Islet precursor cell (in vitro differentiated cells): ENCODE data around the gene KCNMB3.
"Not testable (repeated sequence)": the region's sequence is repeated elsewhere in the genome, so short reads cannot be mapped to it uniquely, and the experiment has no call there.

ENCODE experiments used
- DNase-seq: peaks from one replicate; pipeline ENCODE4 v3.0.0-alpha.2; 2018

KCNMB3 gene, protein sequence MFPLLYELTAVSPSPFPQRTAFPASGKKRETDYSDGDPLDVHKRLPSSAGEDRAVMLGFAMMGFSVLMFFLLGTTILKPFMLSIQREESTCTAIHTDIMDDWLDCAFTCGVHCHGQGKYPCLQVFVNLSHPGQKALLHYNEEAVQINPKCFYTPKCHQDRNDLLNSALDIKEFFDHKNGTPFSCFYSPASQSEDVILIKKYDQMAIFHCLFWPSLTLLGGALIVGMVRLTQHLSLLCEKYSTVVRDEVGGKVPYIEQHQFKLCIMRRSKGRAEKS

DNA sequence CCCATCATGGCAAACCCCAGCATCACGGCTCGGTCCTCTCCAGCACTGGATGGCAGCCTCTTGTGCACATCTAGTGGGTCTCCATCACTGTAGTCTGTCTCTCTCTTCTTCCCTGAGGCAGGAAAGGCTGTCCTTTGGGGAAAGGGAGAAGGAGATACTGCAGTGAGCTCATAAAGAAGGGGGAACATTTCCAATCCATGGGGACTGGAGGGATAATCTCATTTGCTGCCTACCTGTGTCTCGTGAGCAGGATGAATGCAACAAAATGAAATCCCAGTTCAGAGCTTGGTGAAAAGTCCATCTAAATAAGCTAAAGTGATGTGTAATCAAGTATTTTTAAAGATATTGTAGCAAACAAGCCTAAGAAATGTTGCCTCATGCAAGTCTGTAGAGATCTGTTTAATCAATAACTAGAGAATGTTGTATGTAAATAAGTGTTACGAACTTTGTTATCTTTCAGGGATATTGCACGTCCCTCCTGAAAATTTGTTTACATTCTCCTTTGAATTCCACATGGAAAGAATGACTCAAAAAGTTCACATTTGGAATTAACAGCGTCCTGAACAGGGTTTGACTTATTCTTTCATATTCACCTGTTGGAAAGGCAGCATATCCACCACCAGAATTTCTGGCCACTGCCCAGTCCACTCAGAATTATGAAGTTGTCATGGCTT is at the start of gene KCNMB3:
Gene KCNMB3 (minus strand): TSS at position 312 of the 674 bp plus-strand sequence. CDS start 124 bp downstream, at position 188.
- no peak for DNase-seq

DNA sequence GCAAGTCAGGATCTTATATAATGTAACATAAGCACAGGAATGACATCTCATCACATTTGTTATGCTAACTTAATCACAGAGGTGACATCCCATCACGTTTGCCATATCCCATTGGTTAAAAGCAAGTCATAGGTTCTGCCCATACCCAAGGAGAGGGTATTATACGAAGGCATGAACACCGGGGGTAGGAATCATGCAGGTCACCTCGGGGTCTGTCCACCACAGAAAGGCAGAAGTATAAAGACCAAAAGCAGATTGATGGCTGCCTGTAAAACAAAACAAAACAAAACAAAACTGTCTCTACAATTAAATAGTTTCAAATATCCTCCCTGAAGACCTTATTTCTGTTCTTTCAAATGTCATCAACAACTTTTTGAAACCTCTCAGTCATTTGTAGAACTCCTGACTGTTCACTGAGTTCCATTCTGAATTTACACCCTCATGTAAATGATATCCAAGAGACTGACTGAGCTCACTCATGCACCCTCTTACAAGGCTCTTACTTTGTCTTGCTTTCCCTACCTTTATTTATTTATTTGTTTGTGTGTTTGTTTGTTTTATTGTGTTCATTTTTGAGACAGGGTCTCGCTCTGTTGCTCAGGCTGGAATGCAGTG is 49.2 kb upstream of the KCNMB3 start:
- DNase-seq = no peak

DNA sequence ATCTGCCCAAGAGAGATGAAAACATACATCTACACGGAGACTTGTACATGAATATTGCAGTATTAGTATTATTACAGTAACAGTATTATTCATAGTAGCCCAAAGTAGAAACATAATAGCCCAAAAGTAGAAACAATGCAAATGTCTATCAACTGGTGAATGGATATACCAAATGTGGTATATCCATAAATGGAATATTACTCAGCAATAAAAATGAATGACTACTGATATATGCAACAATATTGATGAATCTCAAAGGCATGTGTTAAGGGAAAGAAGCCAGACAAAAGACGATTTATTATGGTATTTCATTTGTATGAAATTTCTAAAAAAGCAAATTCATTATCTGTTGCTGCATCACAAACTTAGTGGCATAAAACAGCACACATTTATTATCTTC is 48.4 kb upstream of the KCNMB3 start:
- DNase-seq = no peak

DNA sequence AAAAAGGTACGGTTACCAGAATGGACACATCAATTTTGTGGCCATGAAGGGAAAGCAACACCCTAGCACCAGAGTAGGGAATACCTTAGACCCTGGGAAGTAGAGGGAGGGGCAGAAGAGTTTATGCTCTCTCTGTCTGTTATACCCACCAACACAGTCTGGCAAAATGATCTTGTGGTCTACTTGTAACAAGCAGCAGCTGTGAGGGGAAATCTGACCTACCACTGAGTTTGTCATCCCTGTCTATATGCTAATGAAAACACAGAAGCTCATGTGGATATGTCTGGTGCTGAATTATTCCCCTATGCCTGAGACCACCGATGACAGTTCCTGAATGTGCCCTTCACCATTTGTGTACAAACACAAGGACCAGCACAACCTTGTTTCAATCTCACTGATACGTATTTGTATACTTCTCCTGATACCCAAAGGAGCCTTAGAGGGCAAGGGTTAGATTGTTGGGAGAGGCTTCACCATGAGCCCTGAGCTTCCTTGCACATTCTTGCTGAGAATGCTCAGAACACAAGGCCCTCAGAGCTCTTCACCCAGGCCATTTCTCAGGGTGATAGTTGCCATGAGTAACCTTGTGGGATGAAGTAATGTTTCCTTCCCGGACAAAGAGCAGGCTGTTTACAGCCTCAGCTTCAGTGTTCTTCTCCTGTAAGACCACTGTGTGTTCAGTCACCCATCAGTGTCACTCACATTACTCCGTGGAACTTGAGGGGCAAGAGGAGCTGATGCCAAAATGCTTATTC is 47.2 kb upstream of the KCNMB3 start:
- DNase-seq = no peak

DNA sequence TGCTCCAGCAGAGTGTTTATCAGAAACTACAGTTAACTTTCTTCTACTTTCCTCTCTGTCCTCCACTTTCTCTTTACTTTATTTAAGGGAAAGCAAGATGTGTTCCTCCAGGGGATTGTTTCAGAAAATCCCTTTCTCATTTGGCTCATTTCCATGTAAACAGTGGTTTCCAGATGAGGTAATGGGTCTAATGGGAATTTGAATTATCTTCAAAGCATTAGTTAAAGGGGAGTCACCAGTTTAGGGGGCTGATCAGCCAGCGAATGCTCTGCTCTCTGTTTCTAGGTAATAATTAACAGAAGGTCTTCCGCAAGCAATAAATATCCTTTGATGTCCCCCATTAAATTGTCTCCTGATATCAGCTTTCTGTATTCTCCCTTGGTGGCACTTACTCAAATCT is 41.5 kb upstream of the KCNMB3 start:
- DNase-seq = no peak

DNA sequence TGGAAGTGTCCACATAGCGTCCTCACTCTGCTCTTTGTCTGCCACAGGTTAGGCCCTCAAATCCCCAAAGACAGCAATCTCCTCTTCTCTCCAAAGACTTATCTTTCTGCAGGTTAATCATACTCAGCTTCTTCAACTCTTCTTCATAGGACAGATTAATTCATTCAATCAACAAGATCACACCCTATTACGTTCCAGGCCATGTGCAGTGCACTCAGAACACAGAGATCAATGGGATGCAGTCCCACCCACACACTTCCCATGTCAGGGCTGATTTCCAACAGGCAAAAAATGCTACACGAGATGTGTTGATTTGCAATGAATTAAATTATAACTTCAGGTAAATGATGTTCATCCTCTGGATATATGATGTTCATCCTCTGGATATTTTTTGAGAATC is 38.4 kb upstream of the KCNMB3 start:
- DNase-seq = no peak

DNA sequence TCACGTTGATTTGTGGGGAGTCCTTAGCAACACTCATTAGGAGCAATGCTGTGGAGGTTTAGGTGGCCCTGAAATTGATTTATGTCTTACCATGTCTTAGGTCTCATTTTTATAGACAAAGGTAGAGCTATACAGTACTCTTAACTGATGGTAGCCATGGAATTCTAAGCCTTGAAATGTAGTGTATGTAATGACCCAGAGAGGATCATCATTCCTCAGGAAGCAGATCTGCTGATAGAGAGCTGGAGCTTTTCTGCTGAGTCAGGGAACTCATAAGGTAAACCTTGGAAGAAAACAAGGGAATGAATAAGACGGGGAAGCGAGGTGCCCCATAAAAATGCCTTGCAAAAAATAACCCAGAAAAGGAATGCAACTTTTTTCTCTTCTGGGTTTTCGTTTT is 37.9 kb upstream of the KCNMB3 start:
- DNase-seq = no peak

DNA sequence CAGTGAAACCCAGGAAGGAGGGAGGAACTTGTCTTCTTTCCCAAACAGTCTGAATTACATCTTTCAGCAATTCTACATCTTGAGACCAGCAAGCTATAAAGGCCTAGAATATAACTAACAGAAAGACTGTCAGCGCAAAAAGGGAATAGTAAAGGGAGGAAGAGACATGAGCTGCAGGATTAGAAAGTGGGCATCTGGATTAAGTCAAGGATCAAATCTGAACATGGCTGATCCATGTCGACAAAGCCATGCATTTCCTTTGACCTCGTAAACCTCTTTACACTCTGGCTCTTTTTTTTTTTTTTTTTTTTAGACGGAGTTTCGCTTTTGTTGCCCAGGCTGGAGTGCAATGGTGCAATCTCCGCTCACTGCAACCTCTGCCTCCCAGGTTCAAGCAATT is 35.4 kb upstream of the KCNMB3 start:
- no peak for DNase-seq

DNA sequence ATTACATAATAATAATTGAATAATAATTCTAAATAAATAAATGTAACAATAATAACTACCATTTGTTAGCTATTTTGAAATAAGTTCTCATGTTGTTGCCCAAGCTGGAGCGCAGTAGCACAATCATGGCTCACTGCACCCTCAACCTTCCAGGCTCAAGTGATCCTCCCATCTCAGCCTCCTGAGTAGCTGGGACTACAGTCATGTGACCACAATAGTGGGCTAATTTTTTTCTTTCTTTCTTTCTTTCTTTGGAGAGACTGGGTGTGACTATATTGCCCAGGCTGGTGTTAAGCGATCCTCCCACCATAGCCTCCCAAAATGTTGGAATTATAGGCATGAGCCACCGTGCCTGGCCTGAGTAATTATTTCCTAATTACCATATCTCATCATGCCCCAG is 30.9 kb upstream of the KCNMB3 start:
- DNase-seq = no peak

DNA sequence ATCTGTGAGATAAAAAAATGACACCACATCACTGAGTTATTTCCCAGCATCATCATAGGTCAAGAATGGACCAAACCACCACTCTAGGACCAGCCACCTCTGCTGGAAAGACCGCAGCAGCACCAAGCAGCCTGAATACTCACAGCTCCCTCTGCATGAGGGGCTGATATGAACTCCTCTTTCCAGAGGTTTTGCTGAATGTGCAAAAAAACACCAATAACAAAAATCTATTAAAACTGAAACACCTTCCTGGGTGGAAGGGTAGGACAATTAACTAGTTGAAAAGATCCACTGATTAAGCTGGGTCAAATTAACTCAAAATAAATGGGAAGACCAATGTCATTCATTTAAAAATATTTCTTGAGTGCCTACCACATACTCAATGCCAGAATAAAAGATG is 28.9 kb upstream of the KCNMB3 start:
- DNase-seq = no peak

DNA sequence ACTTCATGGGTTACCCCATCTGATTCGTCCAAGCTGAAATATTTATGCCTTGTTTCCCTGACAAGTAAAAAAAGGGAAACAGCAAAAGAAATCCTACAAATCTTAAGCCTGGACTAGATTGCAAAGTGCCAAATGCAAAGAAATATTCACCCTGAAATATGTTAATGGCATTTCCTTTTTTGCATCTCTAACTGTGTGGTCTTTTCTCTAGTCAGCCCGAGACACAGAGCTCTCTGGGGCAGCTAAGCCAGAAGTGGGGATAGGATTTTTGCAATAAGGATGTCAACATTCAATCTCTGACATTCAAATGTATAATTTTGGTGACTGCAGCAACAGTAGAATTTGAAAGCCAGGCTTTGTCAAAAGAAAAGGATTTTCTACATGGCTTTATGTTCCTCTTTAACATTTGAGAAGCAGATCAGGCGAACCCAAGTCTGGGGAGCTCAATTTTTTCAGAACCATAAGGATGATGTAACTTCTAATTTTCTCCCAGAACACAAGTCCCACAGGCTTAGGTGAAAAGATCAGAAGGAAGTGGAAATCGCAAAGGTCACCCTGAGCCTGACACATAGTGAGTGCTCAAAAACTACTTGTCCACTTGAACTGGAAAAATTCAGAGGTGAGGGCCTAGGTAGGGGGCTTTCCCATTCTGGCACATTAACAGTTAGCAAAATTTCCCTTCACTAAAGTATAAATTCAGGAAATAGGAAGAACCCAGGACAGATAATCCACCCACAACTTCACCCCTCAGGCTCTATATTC is 28.2 kb upstream of the KCNMB3 start:
- no peak for DNase-seq

DNA sequence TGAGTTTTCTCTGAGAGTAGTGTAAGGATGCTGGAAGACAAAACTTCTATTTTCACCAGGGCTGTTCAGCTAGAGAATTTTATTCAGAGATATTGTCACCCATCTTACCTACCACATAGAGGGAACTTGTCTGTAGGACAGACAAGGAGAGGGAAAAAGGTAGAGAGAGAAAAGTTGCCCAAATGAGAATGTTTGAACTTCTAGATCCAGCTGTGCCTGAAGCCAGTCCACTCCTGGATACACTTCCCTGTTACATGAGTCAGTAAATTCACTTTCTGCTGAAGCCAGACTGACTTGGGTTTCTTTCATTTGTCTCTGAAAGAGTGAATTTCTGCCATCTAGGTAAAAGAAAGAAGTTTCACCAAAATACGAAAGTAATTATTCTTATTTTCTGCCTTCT is 27.2 kb upstream of the KCNMB3 start:
- DNase-seq = no peak

DNA sequence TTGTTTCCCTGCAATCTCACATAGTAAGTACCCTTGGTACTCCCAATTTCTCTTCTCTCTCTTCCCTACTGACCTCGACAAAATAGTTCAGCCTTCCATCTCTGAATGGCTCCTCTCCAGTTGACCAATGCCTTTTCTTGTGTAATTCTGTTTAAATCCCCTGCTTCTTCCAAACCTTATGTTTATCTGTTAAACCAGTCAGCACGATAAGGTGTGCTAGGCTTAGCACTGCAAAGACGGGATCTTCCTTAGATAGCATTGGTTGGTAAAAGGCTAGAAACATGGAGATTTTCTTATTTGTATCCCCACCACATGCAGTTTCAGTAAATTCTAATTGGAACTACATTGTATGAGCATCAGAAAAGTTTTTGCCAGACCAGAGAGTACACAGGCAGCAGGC is 25.8 kb upstream of the KCNMB3 start:
- no peak for DNase-seq

DNA sequence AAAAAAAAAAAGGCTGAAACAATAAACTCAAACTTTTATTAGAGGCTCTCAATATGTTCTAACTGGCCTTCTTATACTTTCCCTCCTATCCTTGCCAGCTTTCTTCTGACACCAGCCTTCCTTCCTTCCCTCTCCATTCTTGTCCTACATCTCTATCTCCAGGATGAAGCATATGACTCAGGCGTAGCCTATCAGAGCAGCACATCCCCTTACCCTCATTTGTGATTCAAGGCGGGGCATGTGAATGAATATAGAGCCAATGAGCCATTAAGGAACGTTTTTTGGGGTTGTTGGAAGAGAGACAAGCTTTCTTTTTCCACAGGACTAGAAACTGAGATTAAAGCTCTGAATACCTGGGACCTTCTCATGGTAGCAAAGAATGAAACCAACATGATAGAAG is 25.1 kb upstream of the KCNMB3 start:
- no peak for DNase-seq

DNA sequence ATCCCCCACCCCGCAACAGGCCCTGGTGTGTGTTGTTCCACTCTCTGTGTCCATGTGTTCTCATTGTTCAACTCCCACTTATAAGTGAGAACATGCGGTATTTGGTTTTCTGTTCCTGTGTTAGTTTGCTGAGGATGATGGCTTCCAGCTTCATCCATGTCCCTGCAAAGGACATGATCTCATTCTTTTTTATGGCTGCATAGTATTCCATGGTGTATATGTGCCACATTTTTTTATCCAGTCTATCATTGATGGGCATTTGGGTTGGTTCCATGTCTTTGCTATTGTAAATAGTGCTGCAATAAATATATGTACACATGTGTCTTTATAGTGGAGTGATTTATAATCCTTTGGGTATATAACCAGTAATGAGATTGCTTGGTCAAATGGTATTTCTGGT is 23.5 kb upstream of the KCNMB3 start:
- not testable (repeated sequence) for DNase-seq

DNA sequence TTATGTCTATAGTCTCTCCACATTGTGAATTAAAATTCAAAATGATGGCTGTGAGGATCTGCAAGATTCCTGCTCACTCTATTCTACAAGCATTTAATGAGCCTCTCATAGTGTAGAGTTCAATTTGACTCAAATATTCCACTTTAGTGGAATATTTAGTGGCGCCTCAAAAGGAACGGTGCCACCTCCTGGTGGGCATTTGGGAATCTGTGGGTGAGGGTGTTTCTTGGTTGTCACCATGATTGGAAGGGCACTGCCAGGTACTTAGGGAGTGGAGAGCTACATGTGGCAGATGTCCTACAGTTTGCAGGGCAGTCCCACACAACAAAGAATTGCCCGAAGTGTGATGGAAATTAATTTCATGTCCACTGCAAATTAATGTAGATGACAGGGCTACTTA is 21.5 kb upstream of the KCNMB3 start:
- DNase-seq = no peak

DNA sequence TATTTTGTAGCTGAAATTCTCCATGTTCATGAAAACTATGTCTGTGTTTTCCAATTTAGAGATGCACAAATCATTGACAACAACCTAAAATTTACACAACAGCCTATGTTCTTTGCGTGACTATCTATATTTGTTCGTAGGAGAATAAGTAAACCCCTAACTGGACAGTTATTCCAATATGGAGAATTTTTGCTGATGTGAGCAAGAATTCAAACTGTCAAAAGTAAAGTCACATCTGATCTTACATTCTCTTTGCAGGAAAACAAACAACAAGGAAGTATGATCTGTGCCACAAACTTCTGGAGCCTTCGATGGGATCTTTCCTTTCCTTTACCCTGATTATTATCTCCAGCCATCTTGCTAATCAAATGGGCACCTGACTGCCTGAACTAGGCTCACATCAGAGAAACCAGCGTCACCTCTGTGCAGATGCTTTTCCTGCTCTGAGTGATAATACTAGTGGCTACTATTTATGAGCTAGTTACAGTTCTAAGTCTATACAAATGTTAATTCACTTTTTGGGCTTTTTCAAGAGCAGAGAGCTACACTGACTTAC is 18.3 kb upstream of the KCNMB3 start:
- DNase-seq = no peak

DNA sequence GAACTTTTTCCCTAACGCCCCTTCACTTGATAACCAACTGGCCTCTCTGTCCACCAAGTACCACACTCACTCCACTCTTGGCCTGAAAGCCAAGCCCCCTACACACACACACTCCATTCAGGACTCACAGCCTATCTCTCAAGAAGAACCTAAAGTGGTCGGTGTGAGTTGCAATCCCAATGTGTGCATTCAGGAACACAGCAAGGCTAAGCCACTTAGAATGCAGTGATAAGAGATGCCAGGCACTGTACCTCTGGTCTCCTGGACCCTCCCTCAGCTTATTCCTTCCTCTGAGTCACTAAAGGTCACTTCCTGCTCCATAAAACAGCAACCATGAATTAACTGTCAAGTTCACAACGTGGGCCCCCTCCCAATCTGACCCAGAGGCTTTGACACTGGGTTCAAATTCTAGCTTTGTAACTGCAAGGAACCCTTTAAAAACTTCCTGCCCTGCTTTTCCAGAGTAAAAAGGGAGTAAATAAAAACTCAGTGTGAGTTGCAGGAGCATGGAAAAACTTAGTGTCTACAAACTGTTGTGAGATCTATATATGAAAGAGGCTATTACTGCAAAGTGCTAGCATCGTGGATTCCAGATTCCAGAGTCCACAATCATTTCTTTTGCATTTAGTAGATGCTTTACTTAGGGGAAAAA is 17.6 kb upstream of the KCNMB3 start:
- DNase-seq = peak; percentile 59

DNA sequence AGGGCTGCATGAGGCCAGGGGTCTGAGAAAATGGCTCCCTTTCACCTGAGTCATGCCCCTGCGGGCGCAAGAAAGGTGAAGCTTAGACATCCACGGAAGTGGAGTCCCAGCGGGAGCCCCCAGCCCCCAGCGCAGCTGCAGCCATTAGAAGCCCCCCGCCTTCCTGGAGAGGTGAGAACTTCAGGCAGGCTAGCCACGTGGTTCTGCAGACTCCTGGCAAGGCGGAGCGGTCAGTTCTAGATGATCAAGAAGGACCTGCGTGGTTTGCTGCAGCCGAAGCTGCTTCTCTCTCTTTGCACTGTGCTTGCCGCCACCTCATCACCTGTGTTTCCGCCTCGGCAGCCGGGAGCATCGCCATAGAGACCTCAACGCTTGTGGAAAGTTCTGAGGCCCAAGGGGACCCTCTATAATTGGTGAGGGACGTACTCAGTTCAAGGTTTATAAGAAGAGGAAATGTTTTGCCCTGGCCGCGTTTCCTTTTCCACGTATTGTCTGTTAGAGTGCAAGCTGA is 15.8 kb upstream of the KCNMB3 start:
- DNase-seq = no peak

DNA sequence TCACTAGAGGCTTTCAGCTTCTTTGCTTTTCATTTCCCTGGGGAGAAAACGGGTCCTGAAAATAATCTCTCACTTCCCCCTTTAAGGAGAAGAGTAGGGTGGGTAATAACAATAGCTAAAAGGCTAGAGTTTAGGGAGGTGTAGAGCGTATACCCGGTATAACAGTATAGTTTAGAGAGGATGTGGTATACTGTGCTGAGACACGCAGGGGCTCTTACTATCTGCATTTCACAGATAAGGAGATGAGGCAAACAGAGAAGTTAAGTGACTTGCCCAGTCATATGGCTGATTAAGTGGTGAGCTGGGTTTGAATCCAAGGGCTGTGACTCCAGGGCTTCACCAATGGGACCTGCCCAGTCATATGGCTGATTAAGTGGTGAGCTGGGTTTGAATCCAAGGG is 15.0 kb upstream of the KCNMB3 start:
- no peak for DNase-seq

DNA sequence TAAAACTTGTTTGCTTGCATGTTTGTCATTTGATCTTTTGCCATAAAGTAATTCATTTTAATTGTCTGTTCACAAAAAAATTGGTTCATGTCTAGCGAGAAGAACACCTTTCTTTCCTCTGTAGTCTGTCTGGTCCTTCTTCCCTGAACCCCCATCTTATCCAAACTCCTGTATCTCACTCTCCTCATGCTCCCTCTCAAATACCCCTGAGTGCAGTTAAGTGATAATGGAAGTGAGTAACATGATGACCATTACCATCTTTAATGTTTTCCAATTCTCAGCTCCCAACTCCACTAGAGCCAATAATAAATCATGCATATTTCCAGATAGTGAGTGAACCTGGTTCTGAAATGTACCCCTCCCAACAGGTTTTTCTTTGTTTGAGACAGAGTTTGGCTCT is 14.2 kb upstream of the KCNMB3 start:
- no peak for DNase-seq

DNA sequence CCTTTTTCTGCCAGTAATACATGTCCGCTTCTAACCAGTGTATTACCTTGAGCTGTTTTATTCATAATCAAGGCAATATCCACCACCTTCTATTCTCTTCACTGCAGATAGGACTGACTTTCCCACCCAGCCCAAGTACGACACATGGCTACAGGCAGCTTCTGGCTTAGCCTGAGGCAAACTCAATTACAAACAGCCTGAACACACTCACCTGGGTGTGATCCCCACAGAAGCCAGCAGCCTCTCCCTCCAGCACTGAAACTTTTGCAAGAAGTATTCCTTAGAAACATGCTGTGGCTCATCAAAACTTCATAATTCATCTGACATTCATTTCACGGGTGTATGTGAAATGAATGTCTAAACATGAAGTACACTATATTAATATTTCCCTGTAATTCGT is 13.5 kb upstream of the KCNMB3 start:
- no peak for DNase-seq
